ENCODE data around the gene CEMIP.

- TF ChIP-seq, protein P1, sequence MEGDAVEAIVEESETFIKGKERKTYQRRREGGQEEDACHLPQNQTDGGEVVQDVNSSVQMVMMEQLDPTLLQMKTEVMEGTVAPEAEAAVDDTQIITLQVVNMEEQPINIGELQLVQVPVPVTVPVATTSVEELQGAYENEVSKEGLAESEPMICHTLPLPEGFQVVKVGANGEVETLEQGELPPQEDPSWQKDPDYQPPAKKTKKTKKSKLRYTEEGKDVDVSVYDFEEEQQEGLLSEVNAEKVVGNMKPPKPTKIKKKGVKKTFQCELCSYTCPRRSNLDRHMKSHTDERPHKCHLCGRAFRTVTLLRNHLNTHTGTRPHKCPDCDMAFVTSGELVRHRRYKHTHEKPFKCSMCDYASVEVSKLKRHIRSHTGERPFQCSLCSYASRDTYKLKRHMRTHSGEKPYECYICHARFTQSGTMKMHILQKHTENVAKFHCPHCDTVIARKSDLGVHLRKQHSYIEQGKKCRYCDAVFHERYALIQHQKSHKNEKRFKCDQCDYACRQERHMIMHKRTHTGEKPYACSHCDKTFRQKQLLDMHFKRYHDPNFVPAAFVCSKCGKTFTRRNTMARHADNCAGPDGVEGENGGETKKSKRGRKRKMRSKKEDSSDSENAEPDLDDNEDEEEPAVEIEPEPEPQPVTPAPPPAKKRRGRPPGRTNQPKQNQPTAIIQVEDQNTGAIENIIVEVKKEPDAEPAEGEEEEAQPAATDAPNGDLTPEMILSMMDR (IDR thresholded peaks at IDR 0.05), result no peak
- TF ChIP-seq POLR2A (IDR thresholded peaks at IDR 0.05) (no peak), POLR2AphosphoS5 (IDR thresholded peaks at IDR 0.05) (no peak)
These were observed 57.8 kb downstream of the CEMIP start for GRCh38 chr15:80837006-80837405.

Data from breast epithelium (tissue), 3 donors.